ENCODE data around the gene IFITM1.
A peak's percentile ranks its signal among the peaks of the same experiment; 100 is the strongest.

IFITM1 gene

DNA sequence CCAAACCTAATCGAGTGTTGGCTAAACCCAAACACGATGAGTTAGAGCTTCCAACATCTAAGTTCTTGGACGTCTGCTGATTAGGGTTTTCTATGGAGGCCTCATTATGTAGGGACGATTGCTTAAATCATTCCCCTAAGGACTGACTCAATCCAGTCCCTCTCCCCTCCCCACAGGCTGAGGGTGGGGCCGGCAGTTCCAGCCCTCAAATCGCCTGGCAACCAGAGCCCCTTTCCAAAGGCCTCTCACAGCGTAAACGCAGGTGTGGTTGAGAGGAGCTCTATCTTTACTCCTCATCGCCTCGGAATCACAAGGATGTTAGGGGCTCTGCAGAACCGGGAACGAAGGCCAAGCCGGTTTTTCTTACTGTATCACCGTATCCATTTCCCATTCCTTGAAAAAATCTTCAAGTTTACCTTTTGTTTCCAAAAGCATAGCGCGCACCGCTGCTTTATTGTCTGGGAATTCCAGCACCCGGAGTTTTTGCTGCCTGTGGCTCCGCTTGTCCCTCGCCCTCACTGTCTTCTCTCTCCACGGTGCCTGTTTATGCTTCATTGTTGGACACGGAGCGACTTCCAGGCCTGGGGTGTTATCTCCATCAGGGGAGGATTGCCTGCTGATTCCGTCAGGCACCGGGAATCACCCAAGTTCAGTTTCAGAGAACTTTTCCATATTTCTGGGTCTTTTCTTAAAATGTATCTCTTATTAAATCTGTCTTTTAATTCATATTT, 20.6 kb downstream of the IFITM1 start:
- WGBS: 7% methylated on average over 25 of the region's 25 CpGs
- peak overlapping the region; percentile 51 for H3K9ac ChIP-seq (ENCODE audit: low read depth, low read length)
- H3K36me3 ChIP-seq (ENCODE audit: insufficient read depth, low read length): no peaks in the 10 kb centered on the region
- peak overlapping the region; percentile 90 for H3K27ac ChIP-seq (ENCODE audit: low read depth, low read length)
- peaks cover 33% of the 10 kb centered on the region for H3K4me1 ChIP-seq (ENCODE audit: insufficient read depth, low read length)
- no peaks in the 10 kb centered on the region for H3K27me3 ChIP-seq (ENCODE audit: insufficient read depth, low read length)
- peak overlapping the region; percentile 13 for H3K4me3 ChIP-seq (ENCODE audit: low read length)
- H3K9me3 ChIP-seq (ENCODE audit: insufficient read depth, low read depth, low read length): 0 out of 2 replicates have a peak, but pooled peaks cover 7% of the 10 kb centered on the region

DNA sequence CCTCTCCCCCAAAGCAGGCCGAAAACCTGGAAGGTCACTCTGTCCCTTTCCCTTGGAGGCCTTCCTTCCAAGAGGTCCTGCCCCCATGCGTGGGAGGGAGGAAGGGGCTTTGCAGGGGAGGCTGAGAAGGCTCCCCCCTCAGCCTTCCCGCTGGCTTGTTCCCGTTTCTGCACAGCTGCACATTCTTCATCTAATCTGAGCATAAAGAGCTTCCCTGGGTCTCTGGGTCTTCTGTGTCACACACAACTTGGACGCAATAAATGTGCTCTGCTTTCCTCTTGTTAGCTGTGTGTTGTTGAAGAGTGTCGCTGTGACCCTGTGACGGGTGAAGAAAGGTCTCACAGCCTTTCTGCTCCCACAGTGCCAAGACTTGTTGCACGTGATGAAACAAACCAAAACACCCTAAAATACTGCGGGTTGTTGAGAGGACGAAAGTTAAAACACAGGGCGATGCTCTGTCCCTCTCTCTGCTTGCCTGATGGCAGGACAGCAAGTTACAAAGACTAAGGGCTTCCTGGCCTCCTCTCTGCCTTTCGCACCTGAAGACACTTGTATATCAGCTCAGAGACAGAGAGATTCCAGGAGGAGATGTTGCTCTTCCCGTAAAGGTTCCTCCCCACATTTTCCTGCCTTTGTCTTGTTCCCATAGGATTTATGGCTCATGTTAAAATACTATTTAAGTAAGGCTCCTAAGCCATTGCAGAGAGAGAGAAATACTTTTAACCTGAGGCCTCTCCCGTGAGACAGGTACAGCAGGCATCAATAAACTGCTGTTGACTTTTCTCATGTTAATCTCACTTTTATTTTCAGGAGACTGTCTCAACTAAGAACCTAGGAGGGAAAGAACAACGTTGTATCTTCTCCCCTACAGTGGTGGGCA, 22.2 kb downstream of the IFITM1 start:
- Histone ChIP-seq H3K36me3 (ENCODE audit: insufficient read depth, low read length) (no peaks in the 10 kb centered on the region), H3K27ac (ENCODE audit: low read depth, low read length) (peak overlapping the region; percentile 66), H3K9me3 (ENCODE audit: insufficient read depth, low read depth, low read length) (0 out of 2 replicates have a peak, but pooled peaks cover 7% of the 10 kb centered on the region), H3K27me3 (ENCODE audit: insufficient read depth, low read length) (no peaks in the 10 kb centered on the region), H3K9ac (ENCODE audit: low read depth, low read length) (peak overlapping the region; percentile 24; the same call in 1 of the 2 replicates), H3K4me1 (ENCODE audit: insufficient read depth, low read length) (peaks cover 49% of the 10 kb centered on the region), H3K4me3 (ENCODE audit: low read length) (no peak overlapping the region)
- WGBS: 66% methylated on average over 14 of the region's 15 CpGs

DNA sequence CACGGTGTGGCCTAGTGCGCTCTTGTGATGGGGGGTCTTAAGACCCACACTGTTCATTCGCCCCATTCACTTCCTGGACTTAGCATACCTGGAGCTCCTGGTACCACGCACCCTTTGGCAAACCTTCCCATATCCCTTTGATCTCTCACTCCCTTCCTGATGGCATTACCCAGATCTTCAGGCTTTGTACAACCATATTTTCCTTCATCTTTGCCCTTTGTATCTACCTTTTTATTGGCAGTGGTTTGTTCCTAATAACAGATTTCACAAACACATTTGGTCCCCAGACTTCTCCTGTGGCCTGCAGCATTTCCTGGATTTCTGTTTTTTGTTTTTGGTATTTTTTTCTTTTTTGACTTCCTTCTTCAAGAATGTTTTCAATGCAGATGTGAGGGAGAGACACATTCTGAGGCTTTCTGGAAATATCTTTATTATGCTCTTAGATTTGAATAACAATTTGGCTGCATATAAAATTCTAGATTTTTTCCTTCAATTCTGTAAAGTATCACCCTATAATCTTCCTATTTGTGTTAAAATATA, 22.9 kb downstream of the IFITM1 start:
- 80% methylated on average over 4 of the region's 4 CpGs for WGBS
- peak overlapping the region; percentile 66; the same call in 1 of the 2 replicates for H3K27ac ChIP-seq (ENCODE audit: low read depth, low read length)
- no peaks in the 10 kb centered on the region for H3K36me3 ChIP-seq (ENCODE audit: insufficient read depth, low read length)
- H3K27me3 ChIP-seq (ENCODE audit: insufficient read depth, low read length): no peaks in the 10 kb centered on the region
- H3K4me1 ChIP-seq (ENCODE audit: insufficient read depth, low read length): peaks cover 54% of the 10 kb centered on the region
- no peak overlapping the region for H3K4me3 ChIP-seq (ENCODE audit: low read length)
- 0 out of 2 replicates have a peak overlapping the region, but pooled peaks have one; percentile 1 for H3K9ac ChIP-seq (ENCODE audit: low read depth, low read length)
- H3K9me3 ChIP-seq (ENCODE audit: insufficient read depth, low read depth, low read length): 0 out of 2 replicates have a peak, but pooled peaks cover 7% of the 10 kb centered on the region

DNA sequence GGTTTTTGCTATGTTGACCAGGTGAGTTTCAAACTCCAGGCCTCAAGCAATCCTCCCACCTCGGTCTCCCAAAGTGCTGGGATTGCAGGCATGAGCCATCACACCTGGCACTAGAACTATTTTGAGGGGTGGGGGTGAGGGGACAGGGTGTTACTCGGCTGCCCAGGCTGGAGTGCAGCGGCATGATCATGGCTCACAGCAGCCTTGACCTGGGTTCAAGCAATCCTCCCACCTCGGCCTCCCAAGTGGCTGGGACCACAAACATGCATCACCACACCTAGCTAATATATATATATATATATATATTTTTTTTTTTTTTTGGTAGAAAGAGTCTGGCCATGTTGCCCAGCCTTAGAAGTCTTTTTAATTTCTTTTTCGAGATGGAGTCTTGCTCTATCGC, 23.9 kb downstream of the IFITM1 start:
- H3K36me3 ChIP-seq (ENCODE audit: insufficient read depth, low read length): no peaks in the 10 kb centered on the region
- H3K9ac ChIP-seq (ENCODE audit: low read depth, low read length): no peak overlapping the region
- H3K9me3 ChIP-seq (ENCODE audit: insufficient read depth, low read depth, low read length): 0 out of 2 replicates have a peak, but pooled peaks cover 7% of the 10 kb centered on the region
- 95% methylated on average over 4 of the region's 6 CpGs for WGBS
- no peaks in the 10 kb centered on the region for H3K27me3 ChIP-seq (ENCODE audit: insufficient read depth, low read length)
- H3K4me3 ChIP-seq (ENCODE audit: low read length): no peak overlapping the region
- no peak overlapping the region for H3K27ac ChIP-seq (ENCODE audit: low read depth, low read length)
- peaks cover 63% of the 10 kb centered on the region for H3K4me1 ChIP-seq (ENCODE audit: insufficient read depth, low read length)

DNA sequence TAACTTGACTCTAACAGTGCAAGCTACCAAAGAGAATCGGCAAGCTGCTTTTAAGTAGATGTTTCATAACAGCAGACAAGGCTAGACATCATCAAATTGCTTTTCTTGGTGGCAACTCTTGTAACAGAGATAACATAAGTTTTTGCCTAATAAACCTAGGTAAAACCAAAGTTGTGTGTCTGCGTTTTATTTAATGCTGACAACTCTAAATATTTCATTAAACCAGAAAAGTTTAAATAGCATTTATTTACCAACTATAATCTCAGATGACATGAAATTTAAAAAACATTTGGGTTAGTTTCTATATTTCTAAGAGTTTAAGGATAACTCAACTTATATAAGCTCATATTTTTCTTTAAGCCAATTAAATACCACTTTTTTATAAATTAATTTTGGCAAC, 26.1 kb downstream of the IFITM1 start:
- no peaks in the 10 kb centered on the region for H3K27me3 ChIP-seq (ENCODE audit: insufficient read depth, low read length)
- H3K9ac ChIP-seq (ENCODE audit: low read depth, low read length): no peak overlapping the region
- WGBS: 95% methylated on average over 2 of the region's 2 CpGs
- peaks cover 48% of the 10 kb centered on the region for H3K4me1 ChIP-seq (ENCODE audit: insufficient read depth, low read length)
- H3K9me3 ChIP-seq (ENCODE audit: insufficient read depth, low read depth, low read length): no peaks in the 10 kb centered on the region
- no peak overlapping the region for H3K4me3 ChIP-seq (ENCODE audit: low read length)
- H3K36me3 ChIP-seq (ENCODE audit: insufficient read depth, low read length): no peaks in the 10 kb centered on the region
- peak overlapping the region; percentile 37; the same call in 1 of the 2 replicates for H3K27ac ChIP-seq (ENCODE audit: low read depth, low read length)

DNA sequence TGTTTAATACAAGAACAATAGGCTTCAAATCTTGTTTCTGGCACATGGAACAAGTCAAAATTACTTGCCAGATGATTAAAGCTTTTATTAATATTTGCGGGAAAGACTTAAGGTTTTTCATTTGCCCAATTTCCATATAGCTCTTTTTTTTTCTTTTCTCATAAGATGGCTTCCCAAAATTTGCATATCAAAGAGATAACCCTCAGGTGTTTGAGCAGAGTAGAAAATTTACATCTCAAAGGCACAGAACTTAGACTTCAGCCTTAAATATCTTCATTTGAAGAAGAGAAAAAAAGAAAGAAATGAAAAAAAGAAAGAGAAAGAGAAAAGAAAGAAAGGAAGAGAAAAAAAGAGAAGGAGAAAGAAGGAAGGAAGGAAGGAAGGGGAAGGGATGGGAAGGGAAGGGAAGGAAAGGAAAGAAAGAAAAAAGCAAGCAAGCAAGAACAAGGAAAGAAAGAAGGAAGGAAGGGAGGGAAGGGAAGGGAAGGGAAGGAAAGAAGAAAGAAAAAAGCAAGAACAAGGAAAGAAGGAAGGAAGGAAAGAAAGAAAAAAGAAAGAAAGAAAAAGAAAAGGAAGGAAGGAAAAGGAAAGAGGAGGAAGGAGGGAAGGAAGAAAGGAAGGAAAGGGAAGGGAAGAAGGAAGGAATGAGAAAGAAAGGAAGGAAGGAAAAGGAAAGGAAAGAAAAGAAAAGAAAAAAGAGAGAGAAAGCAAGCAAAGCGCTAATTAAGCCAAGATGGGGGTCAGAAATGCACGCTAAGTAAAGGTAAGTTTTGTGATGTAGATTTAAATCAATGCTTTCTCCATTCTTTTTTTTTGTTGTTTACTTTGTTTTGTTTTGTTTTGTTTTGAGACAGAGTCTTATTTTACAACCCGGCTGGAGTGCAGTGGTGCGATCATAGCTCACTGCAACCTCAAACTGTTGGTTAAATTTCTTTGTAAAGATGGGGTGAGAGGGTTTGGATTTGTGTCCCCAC, 27.0 kb downstream of the IFITM1 start:
- WGBS: 28% methylated on average over 4 of the region's 5 CpGs
- no peaks in the 10 kb centered on the region for H3K9me3 ChIP-seq (ENCODE audit: insufficient read depth, low read depth, low read length)
- peaks cover 41% of the 10 kb centered on the region for H3K4me1 ChIP-seq (ENCODE audit: insufficient read depth, low read length)
- H3K36me3 ChIP-seq (ENCODE audit: insufficient read depth, low read length): no peaks in the 10 kb centered on the region
- no peak overlapping the region for H3K9ac ChIP-seq (ENCODE audit: low read depth, low read length)
- H3K27me3 ChIP-seq (ENCODE audit: insufficient read depth, low read length): no peaks in the 10 kb centered on the region
- H3K27ac ChIP-seq (ENCODE audit: low read depth, low read length): peak overlapping the region; percentile 73
- H3K4me3 ChIP-seq (ENCODE audit: low read length): peak overlapping the region; percentile 14; the same call in 1 of the 2 replicates

DNA sequence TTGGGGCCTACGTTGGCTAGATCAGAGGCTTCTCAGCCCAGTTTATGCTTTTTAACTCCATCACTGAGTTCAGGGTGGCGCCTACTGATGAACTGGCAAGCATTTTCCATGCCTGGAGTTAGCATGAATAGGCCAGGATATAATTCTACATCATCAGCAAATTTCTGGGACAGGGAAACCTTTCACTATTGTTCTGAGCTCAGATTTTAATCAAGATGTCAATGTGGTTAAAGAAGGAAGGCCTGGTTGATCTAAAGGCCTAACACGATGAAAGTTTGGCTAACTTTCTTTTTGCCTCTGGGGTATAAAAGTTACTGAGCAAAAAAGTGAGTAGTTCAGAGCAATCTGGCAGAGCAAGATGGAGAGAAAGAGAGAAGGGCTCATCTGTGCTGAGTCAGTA, 28.5 kb downstream of the IFITM1 start:
- H3K9me3 ChIP-seq (ENCODE audit: insufficient read depth, low read depth, low read length): no peaks in the 10 kb centered on the region
- peak overlapping the region; percentile 73; the same call in 1 of the 2 replicates for H3K27ac ChIP-seq (ENCODE audit: low read depth, low read length)

DNA sequence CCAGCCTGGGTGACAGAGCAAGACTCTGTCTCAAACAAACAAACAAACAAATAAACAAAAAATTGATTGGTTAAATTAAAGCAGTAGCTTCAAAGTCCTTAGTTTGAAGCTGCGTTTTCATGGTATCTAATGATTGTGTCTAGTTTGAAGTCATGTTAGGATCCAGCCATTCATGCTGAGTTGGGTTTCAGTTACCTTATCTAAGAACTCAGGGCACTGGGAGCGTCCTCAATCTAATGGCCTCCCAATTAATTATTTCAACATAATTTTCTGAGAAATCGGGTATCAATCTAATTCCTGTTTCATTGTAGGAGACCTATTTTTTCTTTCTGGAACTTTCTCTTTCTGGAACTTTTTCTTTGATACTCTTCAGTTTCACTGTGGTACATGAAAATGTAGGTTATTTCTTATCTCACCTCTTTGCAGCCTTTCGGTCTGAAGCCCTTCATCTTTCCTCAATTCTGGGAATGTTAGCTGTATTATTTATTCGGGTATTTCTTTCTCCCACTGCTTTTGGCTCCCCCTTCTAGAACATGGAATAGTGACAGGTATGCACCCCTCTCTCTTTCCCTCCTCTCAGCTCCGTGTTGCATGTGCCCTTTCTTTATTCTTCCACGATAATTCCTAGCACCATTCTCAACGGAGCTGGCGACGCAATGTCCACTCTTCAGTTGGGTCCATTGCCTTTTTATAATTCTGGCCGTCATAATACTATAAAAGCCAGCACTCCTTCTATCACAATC, 31.2 kb downstream of the IFITM1 start:
- Histone ChIP-seq H3K9ac (ENCODE audit: low read depth, low read length) (no peak overlapping the region), H3K9me3 (ENCODE audit: insufficient read depth, low read depth, low read length) (no peaks in the 10 kb centered on the region), H3K4me1 (ENCODE audit: insufficient read depth, low read length) (peaks cover 24% of the 10 kb centered on the region), H3K27ac (ENCODE audit: low read depth, low read length) (no peak overlapping the region), H3K4me3 (ENCODE audit: low read length) (no peak overlapping the region), H3K27me3 (ENCODE audit: insufficient read depth, low read length) (no peaks in the 10 kb centered on the region), H3K36me3 (ENCODE audit: insufficient read depth, low read length) (no peaks in the 10 kb centered on the region)
- 92% methylated on average over 10 of the region's 11 CpGs for WGBS

More for the DNA sequence above, 28.5 kb downstream of the IFITM1 start:
- Histone ChIP-seq H3K27me3 (ENCODE audit: insufficient read depth, low read length) (no peaks in the 10 kb centered on the region), H3K4me3 (ENCODE audit: low read length) (no peak overlapping the region), H3K9ac (ENCODE audit: low read depth, low read length) (no peak overlapping the region), H3K36me3 (ENCODE audit: insufficient read depth, low read length) (no peaks in the 10 kb centered on the region), H3K4me1 (ENCODE audit: insufficient read depth, low read length) (peaks cover 30% of the 10 kb centered on the region)
- 93% methylated on average over 3 of the region's 3 CpGs for WGBS

DNA sequence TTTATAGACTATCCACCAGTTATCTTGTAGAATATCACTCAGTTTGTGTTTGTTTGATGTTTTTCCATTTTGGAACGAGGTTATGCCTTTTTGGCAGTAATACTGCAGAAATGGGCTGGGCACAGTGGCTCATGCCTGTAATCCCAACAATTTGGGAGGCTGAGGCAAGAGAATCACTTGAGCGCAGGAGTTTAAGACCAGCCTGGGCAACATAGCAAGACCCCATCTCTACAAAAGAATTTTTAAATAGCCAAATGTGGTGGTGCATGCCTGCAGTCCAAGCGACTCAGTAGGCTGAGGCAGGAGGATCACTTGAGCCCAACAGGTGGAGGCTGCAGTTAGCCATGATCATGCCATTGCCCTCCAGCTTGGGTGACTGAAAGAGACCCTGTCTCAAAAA, 32.7 kb downstream of the IFITM1 start:
- H3K27me3 ChIP-seq (ENCODE audit: insufficient read depth, low read length): no peaks in the 10 kb centered on the region
- no peaks in the 10 kb centered on the region for H3K36me3 ChIP-seq (ENCODE audit: insufficient read depth, low read length)
- H3K27ac ChIP-seq (ENCODE audit: low read depth, low read length): no peak overlapping the region
- H3K4me1 ChIP-seq (ENCODE audit: insufficient read depth, low read length): peaks cover 21% of the 10 kb centered on the region
- WGBS: 94% methylated on average over 3 of the region's 3 CpGs
- H3K9me3 ChIP-seq (ENCODE audit: insufficient read depth, low read depth, low read length): no peaks in the 10 kb centered on the region
- H3K4me3 ChIP-seq (ENCODE audit: low read length): no peak overlapping the region
- no peak overlapping the region for H3K9ac ChIP-seq (ENCODE audit: low read depth, low read length)

All from HUES64 (cell line).